Body of pancreas (tissue), 4 donors: Measurements from ENCODE around the gene C1orf87.

ENCODE experiments used
- POLR2A ChIP-seq, 3 donors: fragments of 450-650 bp; IDR thresholded peaks; one replicate each; pipeline ENCODE4 v1.6.1; 2016; ENCODE audit warnings: antibody characterized with exemption in 3 of 3, mild to moderate bottlenecking in 2 of 3
- TF ChIP-seq, protein P1 (sequence below), 7 experiments: fragments of 450-650 bp in 4 of 7; fragments of 200-600 bp in 3 of 7; sonication (generic) in 3 of 7; IDR thresholded peaks; one replicate each; pipeline ENCODE4 v1.5.1; 2016 to 2019; ENCODE audit warnings: antibody characterized with exemption in 7 of 7

DNA sequence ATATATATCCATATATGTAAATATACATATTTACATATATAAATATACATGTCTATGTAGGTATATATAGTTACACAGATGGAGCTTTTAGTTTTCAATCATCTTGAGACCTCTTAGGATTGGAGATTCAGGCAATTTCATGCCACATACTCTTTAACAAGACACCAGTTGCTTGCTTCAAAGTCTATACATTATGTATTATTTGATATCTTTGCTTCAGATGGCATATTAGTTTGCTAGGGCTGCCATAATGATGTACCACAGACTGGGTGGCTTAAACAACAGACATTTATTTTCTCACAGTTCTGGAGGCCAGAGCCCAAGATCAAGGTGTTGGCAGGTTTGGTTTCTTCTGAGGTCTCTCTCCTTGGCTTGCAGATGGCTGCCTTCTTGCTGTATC lies 14.1 kb upstream of the C1orf87 start:
- TF ChIP-seq, protein P1, sequence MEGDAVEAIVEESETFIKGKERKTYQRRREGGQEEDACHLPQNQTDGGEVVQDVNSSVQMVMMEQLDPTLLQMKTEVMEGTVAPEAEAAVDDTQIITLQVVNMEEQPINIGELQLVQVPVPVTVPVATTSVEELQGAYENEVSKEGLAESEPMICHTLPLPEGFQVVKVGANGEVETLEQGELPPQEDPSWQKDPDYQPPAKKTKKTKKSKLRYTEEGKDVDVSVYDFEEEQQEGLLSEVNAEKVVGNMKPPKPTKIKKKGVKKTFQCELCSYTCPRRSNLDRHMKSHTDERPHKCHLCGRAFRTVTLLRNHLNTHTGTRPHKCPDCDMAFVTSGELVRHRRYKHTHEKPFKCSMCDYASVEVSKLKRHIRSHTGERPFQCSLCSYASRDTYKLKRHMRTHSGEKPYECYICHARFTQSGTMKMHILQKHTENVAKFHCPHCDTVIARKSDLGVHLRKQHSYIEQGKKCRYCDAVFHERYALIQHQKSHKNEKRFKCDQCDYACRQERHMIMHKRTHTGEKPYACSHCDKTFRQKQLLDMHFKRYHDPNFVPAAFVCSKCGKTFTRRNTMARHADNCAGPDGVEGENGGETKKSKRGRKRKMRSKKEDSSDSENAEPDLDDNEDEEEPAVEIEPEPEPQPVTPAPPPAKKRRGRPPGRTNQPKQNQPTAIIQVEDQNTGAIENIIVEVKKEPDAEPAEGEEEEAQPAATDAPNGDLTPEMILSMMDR (IDR thresholded peaks at IDR 0.05) = no peak
- no peak for TF ChIP-seq POLR2A (IDR thresholded peaks at IDR 0.05)
